Glutamatergic neuron (in vitro differentiated cells): ENCODE measurements around the gene EFCAB7. TPM values are rescaled to one million over a fixed set of nuclear protein-coding genes. Genes with fewer than 3 reads are reported as not detected.

Source experiments
- DNase-seq: peaks from one replicate; pipeline ENCODE4 v3.0.0; 2022
- H3K27ac Mint-ChIP-seq: one replicate; pipeline ENCODE4 v1.8.0; 2020; ENCODE audit warnings: mild to moderate bottlenecking, mixed read lengths, inconsistent platforms; ENCODE audit not compliant: unreplicated experiment
- H3K27me3 Mint-ChIP-seq: one replicate; pipeline ENCODE4 v1.8.0; 2020; ENCODE audit warnings: mild to moderate bottlenecking, moderate library complexity, mixed read lengths, inconsistent platforms; ENCODE audit not compliant: unreplicated experiment
- H3K36me3 Mint-ChIP-seq: one replicate; pipeline ENCODE4 v1.8.0; 2020; ENCODE audit warnings: mild to moderate bottlenecking, mixed read lengths, inconsistent platforms; ENCODE audit not compliant: unreplicated experiment
- H3K4me1 Mint-ChIP-seq: one replicate; pipeline ENCODE4 v1.8.0; 2020; ENCODE audit warnings: mild to moderate bottlenecking, low read depth, mixed read lengths, inconsistent platforms; ENCODE audit not compliant: unreplicated experiment
- H3K4me3 Mint-ChIP-seq: one replicate; pipeline ENCODE4 v1.8.0; 2020; ENCODE audit warnings: mild to moderate bottlenecking, mixed read lengths, inconsistent platforms; ENCODE audit not compliant: unreplicated experiment
- H3K9me3 Mint-ChIP-seq: one replicate; pipeline ENCODE4 v1.8.0; 2020; ENCODE audit warnings: mild to moderate bottlenecking, moderate library complexity, mixed read lengths, inconsistent platforms; ENCODE audit not compliant: unreplicated experiment
- CTCF ChIP-seq: fragments of 200-600 bp; sonication (generic); IDR thresholded peaks from one replicate; pipeline ENCODE4 v1.5.0; 2021; ENCODE audit not compliant: partially characterized antibody, unreplicated experiment
- total RNA-seq: library from RNA; stranded (reverse); fragmentation: NEBNext Ultra II Directional; extraction: Animal tissue kit (Norgen Biotek cat#: 25700); gene quantifications from one replicate; pipeline ENCODE4 v1.2.1, GENCODE V29; 2021; ENCODE audit not compliant: unreplicated experiment

The EFCAB7 gene
- total RNA-seq, 1 donor from 2014 or later = 6.6 TPM

- no peak for DNase-seq
- H3K27ac Mint-ChIP-seq = no peak overlapping the region
- H3K36me3 Mint-ChIP-seq = no peaks in the 10 kb centered on the region
Measured at GRCh38 chr1:63601463-63601862, 78.1 kb downstream of the EFCAB7 start.

GRCh38 chr1:63601912-63602311, 78.6 kb downstream of the EFCAB7 start:
- H3K27ac Mint-ChIP-seq = no peak overlapping the region
- DNase-seq = no peak
- H3K27me3 Mint-ChIP-seq = no peaks in the 10 kb centered on the region
- H3K36me3 Mint-ChIP-seq = no peaks in the 10 kb centered on the region
- no peak for TF ChIP-seq CTCF
- H3K4me1 Mint-ChIP-seq = no peaks in the 10 kb centered on the region
- H3K4me3 Mint-ChIP-seq = no peak overlapping the region
- no peaks in the 10 kb centered on the region for H3K9me3 Mint-ChIP-seq

More at GRCh38 chr1:63601463-63601862, 78.1 kb downstream of the EFCAB7 start:
- no peaks in the 10 kb centered on the region for H3K4me1 Mint-ChIP-seq
- TF ChIP-seq CTCF = no peak
- H3K9me3 Mint-ChIP-seq = no peaks in the 10 kb centered on the region
- no peak overlapping the region for H3K4me3 Mint-ChIP-seq
- no peaks in the 10 kb centered on the region for H3K27me3 Mint-ChIP-seq

GRCh38 chr1:63602629-63603028, 79.3 kb downstream of the EFCAB7 start:
- no peak for TF ChIP-seq CTCF
- Mint-ChIP-seq H3K4me1 (no peaks in the 10 kb centered on the region), H3K27ac (no peak overlapping the region), H3K9me3 (no peaks in the 10 kb centered on the region), H3K36me3 (no peaks in the 10 kb centered on the region), H3K27me3 (no peaks in the 10 kb centered on the region), H3K4me3 (no peak overlapping the region)
- no peak for DNase-seq

GRCh38 chr1:63603810-63604209, 80.5 kb downstream of the EFCAB7 start:
- DNase-seq = no peak
- Mint-ChIP-seq H3K4me1 (no peaks in the 10 kb centered on the region), H3K27ac (no peak overlapping the region), H3K27me3 (no peaks in the 10 kb centered on the region), H3K4me3 (no peak overlapping the region), H3K9me3 (no peaks in the 10 kb centered on the region), H3K36me3 (no peaks in the 10 kb centered on the region)
- TF ChIP-seq CTCF = no peak

GRCh38 chr1:63607322-63607721, 84.0 kb downstream of the EFCAB7 start:
- no peaks in the 10 kb centered on the region for H3K36me3 Mint-ChIP-seq
- H3K27ac Mint-ChIP-seq = no peak overlapping the region
- DNase-seq = no peak
- no peak for TF ChIP-seq CTCF
- H3K9me3 Mint-ChIP-seq = no peaks in the 10 kb centered on the region
- H3K4me3 Mint-ChIP-seq = no peak overlapping the region
- peaks cover 3% of the 10 kb centered on the region for H3K4me1 Mint-ChIP-seq
- H3K27me3 Mint-ChIP-seq = no peaks in the 10 kb centered on the region
